Activated T-cell treated with anti-CD3 and anti-CD28 coated beads, Interleukin-2, amount 50 U/mL, for 72 hours (primary cell): Measurements from ENCODE around the gene ARHGEF10L. TPM values are rescaled to one million over a fixed set of nuclear protein-coding genes. Genes with fewer than 3 reads are reported as not detected.
"Not testable (repeated sequence)": the region's sequence is repeated elsewhere in the genome, so short reads cannot be mapped to it uniquely, and the experiment has no call there.

Source experiments
- ATAC-seq, 2 donors: fragments of 150-1000 bp; cut with Tn5 transposase; replicated peaks in 1 of 2; 2 replicates each; pipeline ENCODE4 v1.10.0; 2021; ENCODE audit warnings: moderate library complexity in 2 of 2, mild to moderate bottlenecking in 1 of 2
- DNase-seq, 2 donors: peaks; one replicate each; pipeline ENCODE4 v3.0.0; 2021 to 2022; ENCODE audit warnings: mixed read lengths in 1 of 2
- H3K27ac Mint-ChIP-seq: one replicate; pipeline ENCODE4 v1.8.0; 2022; ENCODE audit warnings: mild to moderate bottlenecking, moderate library complexity, mixed read lengths
- H3K27me3 Mint-ChIP-seq: one replicate; pipeline ENCODE4 v1.8.0; 2022; ENCODE audit warnings: low read depth, mixed read lengths
- H3K36me3 Mint-ChIP-seq, 2 donors: one replicate each; pipeline ENCODE4 v1.8.0; 2022; ENCODE audit warnings: mixed read lengths in 2 of 2, mild to moderate bottlenecking in 1 of 2; ENCODE audit not compliant: insufficient read depth in 2 of 2
- H3K4me1 Mint-ChIP-seq: one replicate; pipeline ENCODE4 v1.8.0; 2022; ENCODE audit warnings: low read depth, mixed read lengths
- H3K4me3 Mint-ChIP-seq, 2 donors: one replicate each; pipeline ENCODE4 v1.8.0; 2022; ENCODE audit warnings: mild to moderate bottlenecking in 2 of 2, mixed read lengths in 2 of 2, moderate library complexity in 2 of 2
- H3K9me3 Mint-ChIP-seq, 2 donors: one replicate each; pipeline ENCODE4 v1.8.0; 2022; ENCODE audit warnings: mixed read lengths in 2 of 2
- total RNA-seq, 2 donors: library from RNA; stranded (reverse); gene quantifications; one replicate each; pipeline ENCODE4 v1.2.3, GENCODE V29; 2022

ARHGEF10L gene
- total RNA-seq, 2 donors from 2014 or later: not detected

- no peaks in the 10 kb centered on the region for H3K9me3 Mint-ChIP-seq
- no peak for ATAC-seq
Measured at GRCh38 chr1:17615157-17615556, 75.7 kb downstream of the ARHGEF10L start.

GRCh38 chr1:17615959-17616358 lies 76.5 kb downstream of the ARHGEF10L start:
- Mint-ChIP-seq H3K4me3 (no peak overlapping the region), H3K27ac (no peak overlapping the region), H3K27me3 (peaks cover 6% of the 10 kb centered on the region), H3K9me3 (no peaks in the 10 kb centered on the region), H3K36me3 (no peaks in the 10 kb centered on the region), H3K4me1 (no peaks in the 10 kb centered on the region)
- no peak for DNase-seq
- no peak for ATAC-seq

More at GRCh38 chr1:17615157-17615556, 75.7 kb downstream of the ARHGEF10L start:
- Mint-ChIP-seq H3K4me3 (no peak overlapping the region), H3K27ac (no peak overlapping the region), H3K4me1 (no peaks in the 10 kb centered on the region), H3K36me3 (no peaks in the 10 kb centered on the region), H3K27me3 (peaks cover 6% of the 10 kb centered on the region)
- no peak for DNase-seq

DNA sequence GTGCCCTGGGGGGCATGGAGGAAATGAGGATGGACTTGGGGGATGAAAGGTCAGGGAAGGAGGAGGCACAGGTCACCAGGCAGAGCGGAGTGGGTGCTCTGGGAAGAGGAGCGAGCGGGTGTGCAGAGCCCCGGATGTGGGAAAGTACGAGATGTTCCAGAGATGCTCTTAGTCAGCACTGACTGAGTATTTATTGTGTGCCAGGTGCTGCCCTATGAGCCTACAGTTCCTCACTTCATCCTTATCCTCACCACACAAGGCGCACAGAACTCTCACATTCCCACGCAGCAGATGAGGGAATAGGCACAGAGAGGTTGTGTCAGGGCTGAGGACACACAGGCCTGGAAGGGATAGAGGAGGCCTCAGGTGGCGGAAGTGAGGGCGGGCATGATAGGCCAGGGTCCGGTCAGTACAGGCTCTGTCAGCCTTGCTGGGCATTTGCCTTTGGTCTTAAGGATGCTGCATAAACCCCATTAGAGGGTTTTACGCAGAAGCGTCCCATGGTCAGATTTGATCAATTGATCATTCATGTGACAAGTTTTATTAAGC lies 77.3 kb downstream of the ARHGEF10L start:
- no peak for DNase-seq
- Mint-ChIP-seq H3K27ac (no peak overlapping the region), H3K27me3 (peaks cover 6% of the 10 kb centered on the region), H3K36me3 (no peaks in the 10 kb centered on the region), H3K9me3 (no peaks in the 10 kb centered on the region), H3K4me1 (no peaks in the 10 kb centered on the region), H3K4me3 (no peak overlapping the region)
- ATAC-seq: no peak

GRCh38 chr1:17617787-17618557 lies 78.5 kb downstream of the ARHGEF10L start:
- DNase-seq: no peak
- Mint-ChIP-seq H3K4me3 (no peak overlapping the region), H3K4me1 (no peaks in the 10 kb centered on the region), H3K36me3 (no peaks in the 10 kb centered on the region), H3K27me3 (peaks cover 6% of the 10 kb centered on the region), H3K27ac (no peak overlapping the region), H3K9me3 (no peaks in the 10 kb centered on the region)
- no peak for ATAC-seq

DNA sequence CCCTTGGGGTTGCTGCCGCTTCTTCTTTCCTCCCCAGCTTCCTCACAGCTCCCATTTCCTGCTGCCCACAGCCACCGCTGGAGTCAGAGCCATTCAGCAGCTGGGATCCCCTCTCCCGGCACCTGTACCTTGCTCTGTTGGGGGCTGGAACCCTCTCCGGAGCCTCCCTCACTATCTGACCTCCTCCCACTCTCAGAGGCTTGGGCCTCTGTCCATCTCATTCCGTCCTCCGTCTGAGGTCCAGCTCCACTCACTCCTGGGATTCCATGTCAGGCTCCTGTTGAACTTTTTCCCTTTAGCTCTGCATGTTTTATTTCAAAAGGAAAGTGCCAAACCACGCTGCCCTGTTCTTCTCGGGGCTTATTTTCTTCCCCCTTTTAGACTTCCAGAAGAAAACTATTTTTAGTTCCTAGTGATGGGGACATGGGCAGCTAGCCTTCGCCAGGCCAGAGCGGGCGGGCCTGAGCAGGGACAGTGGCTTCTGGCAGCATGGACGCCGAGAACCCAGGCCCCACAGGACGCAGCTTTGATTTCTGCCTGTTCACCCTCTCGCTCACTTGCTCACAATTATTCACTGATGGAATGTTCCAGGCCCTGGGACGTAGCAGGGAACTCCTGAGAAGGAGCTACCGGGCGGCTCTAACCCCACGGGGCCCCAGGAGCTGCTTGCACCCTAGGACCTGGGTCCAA lies 79.2 kb downstream of the ARHGEF10L start:
- Mint-ChIP-seq H3K36me3 (no peaks in the 10 kb centered on the region), H3K4me1 (no peaks in the 10 kb centered on the region), H3K9me3 (no peaks in the 10 kb centered on the region), H3K27ac (no peak overlapping the region), H3K4me3 (no peak overlapping the region), H3K27me3 (peaks cover 6% of the 10 kb centered on the region)
- DNase-seq (no peak), ATAC-seq (no peak)

GRCh38 chr1:17620448-17620847 lies 81.0 kb downstream of the ARHGEF10L start:
- no peaks in the 10 kb centered on the region for H3K9me3 Mint-ChIP-seq
- no peak overlapping the region for H3K27ac Mint-ChIP-seq
- no peaks in the 10 kb centered on the region for H3K36me3 Mint-ChIP-seq
- H3K4me3 Mint-ChIP-seq: no peak overlapping the region
- H3K27me3 Mint-ChIP-seq: peaks cover 6% of the 10 kb centered on the region
- no peaks in the 10 kb centered on the region for H3K4me1 Mint-ChIP-seq
- no peak for DNase-seq
- ATAC-seq: no peak

DNA sequence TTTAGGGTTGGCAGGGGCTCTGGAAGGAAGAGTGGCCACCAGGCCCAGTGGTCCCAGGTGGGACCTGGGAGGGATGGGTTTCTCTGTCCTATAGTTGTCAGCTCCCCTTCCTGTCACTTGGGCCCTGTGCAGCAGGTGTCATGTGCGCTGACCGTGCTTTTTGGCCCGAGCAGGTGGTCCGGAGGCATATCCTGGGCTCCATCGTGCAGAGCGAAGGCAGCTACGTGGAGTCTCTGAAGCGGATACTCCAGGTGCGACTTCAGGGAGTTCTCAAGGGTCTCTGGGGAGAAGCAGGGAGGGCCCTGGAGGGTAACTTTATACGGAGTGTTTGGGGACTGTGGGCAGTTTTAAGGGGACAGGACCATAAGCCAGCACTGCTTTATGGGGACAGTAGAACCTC lies 82.2 kb downstream of the ARHGEF10L start:
- Mint-ChIP-seq H3K27ac (no peak overlapping the region), H3K4me3 (no peak overlapping the region), H3K36me3 (no peaks in the 10 kb centered on the region), H3K9me3 (no peaks in the 10 kb centered on the region), H3K4me1 (no peaks in the 10 kb centered on the region), H3K27me3 (peaks cover 6% of the 10 kb centered on the region)
- ATAC-seq (no peak), DNase-seq (no peak)

DNA sequence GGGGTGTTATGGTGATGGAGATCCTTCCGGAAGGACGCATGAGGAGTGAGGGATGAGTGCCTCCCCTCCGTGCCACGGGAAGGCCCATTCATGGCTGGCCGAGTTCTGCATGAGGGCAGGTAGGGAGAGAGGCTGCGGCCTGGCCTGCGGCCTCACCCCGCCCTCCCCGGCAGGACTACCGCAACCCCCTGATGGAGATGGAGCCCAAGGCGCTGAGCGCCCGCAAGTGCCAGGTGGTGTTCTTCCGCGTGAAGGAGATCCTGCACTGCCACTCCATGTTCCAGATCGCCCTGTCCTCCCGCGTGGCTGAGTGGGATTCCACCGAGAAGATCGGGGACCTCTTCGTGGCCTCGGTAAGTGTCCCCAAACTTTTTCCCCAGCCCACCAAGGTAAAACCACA lies 83.3 kb downstream of the ARHGEF10L start:
- Mint-ChIP-seq H3K27me3 (peaks cover 6% of the 10 kb centered on the region), H3K36me3 (no peaks in the 10 kb centered on the region), H3K9me3 (no peaks in the 10 kb centered on the region), H3K4me1 (no peaks in the 10 kb centered on the region), H3K27ac (no peak overlapping the region), H3K4me3 (no peak overlapping the region)
- no peak for ATAC-seq
- no peak for DNase-seq

DNA sequence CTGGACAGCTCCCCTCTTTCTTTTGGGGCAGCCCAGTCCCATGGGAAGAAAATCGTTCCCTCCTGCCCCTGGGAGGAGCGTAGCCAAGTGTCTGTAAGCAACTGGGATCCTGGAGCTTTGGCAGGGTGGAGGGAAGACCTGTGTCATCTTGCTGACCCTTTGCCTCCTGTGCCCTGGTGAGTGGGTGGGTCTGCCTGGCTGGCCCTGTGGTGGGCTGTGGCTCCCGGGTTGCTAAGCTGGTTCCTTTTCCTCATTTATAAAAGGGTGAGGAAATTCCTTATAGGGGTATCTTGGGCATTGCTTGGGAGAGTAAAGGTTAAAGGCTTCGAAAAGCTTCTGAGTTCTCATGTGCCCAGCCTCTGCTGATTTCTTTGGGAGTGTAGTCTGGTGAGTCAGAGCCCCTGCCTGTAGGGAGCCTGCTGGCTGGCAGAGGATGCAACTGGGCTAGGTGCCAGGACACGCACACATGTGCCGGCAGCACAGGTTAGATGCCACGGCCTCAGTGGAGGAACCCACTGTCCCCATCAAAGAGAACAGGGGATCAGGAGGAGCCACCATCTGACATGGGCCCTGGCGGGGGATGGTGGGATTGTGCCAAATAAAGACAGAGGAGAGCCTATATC lies 85.2 kb downstream of the ARHGEF10L start:
- H3K36me3 Mint-ChIP-seq: no peaks in the 10 kb centered on the region
- DNase-seq (no peak), ATAC-seq (no peak)
- H3K4me3 Mint-ChIP-seq: no peak overlapping the region
- H3K27ac Mint-ChIP-seq: no peak overlapping the region
- no peaks in the 10 kb centered on the region for H3K9me3 Mint-ChIP-seq
- H3K27me3 Mint-ChIP-seq: no peaks in the 10 kb centered on the region
- no peaks in the 10 kb centered on the region for H3K4me1 Mint-ChIP-seq

DNA sequence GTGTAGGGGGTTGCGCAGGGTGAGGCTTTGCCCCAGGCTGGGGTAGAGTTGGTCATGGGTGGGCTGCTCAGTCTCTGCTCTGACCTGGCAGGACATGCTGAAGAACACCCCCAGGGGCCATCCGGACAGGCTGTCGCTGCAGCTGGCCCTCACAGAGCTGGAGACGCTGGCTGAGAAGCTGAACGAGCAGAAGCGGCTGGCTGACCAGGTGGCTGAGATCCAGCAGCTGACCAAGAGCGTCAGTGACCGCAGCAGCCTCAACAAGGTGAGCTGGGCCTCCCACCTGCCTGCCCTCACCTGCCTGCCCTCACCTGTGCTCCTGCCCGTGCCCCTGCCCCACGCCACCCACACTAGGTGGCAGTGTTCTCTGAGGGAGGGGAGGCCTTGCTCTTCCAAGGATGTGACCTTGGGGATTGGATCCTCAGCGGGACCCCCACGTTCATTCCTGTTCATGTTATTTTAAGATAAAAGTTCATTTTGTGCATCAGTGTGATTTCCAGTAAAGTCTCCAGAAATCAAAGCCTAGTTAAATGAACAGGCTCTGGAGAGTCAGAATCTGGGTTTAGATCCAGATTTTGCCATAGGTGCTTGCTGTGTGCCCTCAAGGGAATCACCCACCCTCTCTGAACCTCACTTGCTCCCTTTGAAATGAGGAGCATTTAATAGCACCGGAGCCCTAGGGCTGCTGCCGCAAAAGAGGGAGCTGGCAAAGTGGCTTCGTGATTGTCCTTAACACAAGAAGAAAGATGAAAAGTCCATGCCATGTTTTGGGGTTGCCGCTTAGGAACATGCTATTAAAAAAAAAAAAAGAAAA lies 87.9 kb downstream of the ARHGEF10L start:
- Mint-ChIP-seq H3K9me3 (no peaks in the 10 kb centered on the region), H3K27ac (no peak overlapping the region), H3K36me3 (no peaks in the 10 kb centered on the region), H3K4me3 (no peak overlapping the region), H3K4me1 (no peaks in the 10 kb centered on the region), H3K27me3 (no peaks in the 10 kb centered on the region)
- ATAC-seq (no peak), DNase-seq (no peak)

GRCh38 chr1:17629046-17629445 lies 89.5 kb downstream of the ARHGEF10L start:
- not testable (repeated sequence) for H3K9me3 Mint-ChIP-seq, H3K36me3 Mint-ChIP-seq, H3K4me3 Mint-ChIP-seq, H3K27me3 Mint-ChIP-seq, H3K27ac Mint-ChIP-seq, H3K4me1 Mint-ChIP-seq, DNase-seq, ATAC-seq

- Mint-ChIP-seq H3K27ac (no peak overlapping the region), H3K4me3 (no peak overlapping the region), H3K36me3 (no peaks in the 10 kb centered on the region), H3K27me3 (no peaks in the 10 kb centered on the region), H3K9me3 (no peaks in the 10 kb centered on the region), H3K4me1 (no peaks in the 10 kb centered on the region)
- ATAC-seq (no peak), DNase-seq (no peak)
Measured at GRCh38 chr1:17629460-17629859, 90.0 kb downstream of the ARHGEF10L start.
